Naive thymus-derived CD4-positive, alpha-beta T cell (primary cell): ENCODE results near the gene BCORL1. TPM values are rescaled to one million over a fixed set of nuclear protein-coding genes. Genes with fewer than 3 reads are reported as not detected.

Experiments used
- ATAC-seq: fragments of 150-1000 bp; cut with Tn5 transposase; 2 replicates; pipeline ENCODE4 v1.10.0; 2021; ENCODE audit warnings: mild to moderate bottlenecking, moderate library complexity
- CTCF ChIA-PET: fragments of 350-600 bp; sonication (Branson Sonifier 250); formaldehyde crosslinking; loops from one replicate; lab custom pipeline; 2021; ENCODE audit warnings: antibody characterized with exemption; lab: Charles Lee
- POLR2A ChIA-PET: fragments of 350-600 bp; sonication (Branson Sonifier 250); formaldehyde crosslinking; loops from one replicate; lab custom pipeline; 2021; ENCODE audit warnings: antibody characterized with exemption, inconsistent platforms; lab: Charles Lee
- DNase-seq, 9 donors: peaks; one replicate each; pipeline versions ENCODE4 v3.0.0 to v3.0.0-alpha.2; 2020 to 2022; ENCODE audit warnings: mixed read lengths in 1 of 9
- H3K27ac ChIP-seq: one replicate; pipeline ENCODE4 v1.7.0; 2013; ENCODE audit warnings: mild to moderate bottlenecking, low read depth, low read length, moderate library complexity
- H3K27me3 ChIP-seq, 2 donors: one replicate each; pipeline ENCODE4 v1.7.0; 2013; ENCODE audit warnings: low read length in 2 of 2, mild to moderate bottlenecking in 2 of 2, moderate library complexity in 2 of 2; ENCODE audit not compliant: control insufficient read depth in 2 of 2, insufficient read depth in 2 of 2
- H3K36me3 ChIP-seq, 3 experiments: 1 replicate in 2 of 3; 2 replicates in 1 of 3; pipeline ENCODE4 v1.7.0; 2013; ENCODE audit warnings: low read length in 3 of 3, mild to moderate bottlenecking in 3 of 3, moderate library complexity in 1 of 3; ENCODE audit not compliant: insufficient read depth in 3 of 3, control insufficient read depth in 2 of 3
- H3K4me1 ChIP-seq, 2 donors: one replicate each; pipeline ENCODE4 v1.7.0; 2013; ENCODE audit warnings: low read length in 2 of 2, mild to moderate bottlenecking in 2 of 2, moderate library complexity in 1 of 2; ENCODE audit not compliant: control insufficient read depth in 2 of 2, insufficient read depth in 2 of 2
- H3K4me3 ChIP-seq: 2 replicates; pipeline ENCODE4 v1.7.0; 2013; ENCODE audit warnings: mild to moderate bottlenecking, low read length
- H3K9me3 ChIP-seq, 3 experiments: 1 replicate in 2 of 3; 2 replicates in 1 of 3; pipeline ENCODE4 v1.7.0; 2013; ENCODE audit warnings: low read length in 3 of 3; ENCODE audit not compliant: control insufficient read depth in 2 of 3
- H3K27ac Mint-ChIP-seq, 9 donors: one replicate each; pipeline ENCODE4 v1.8.0; 2020 to 2022; ENCODE audit warnings: mixed read lengths in 9 of 9, mild to moderate bottlenecking in 8 of 9, moderate library complexity in 5 of 9, inconsistent platforms in 2 of 9
- H3K27me3 Mint-ChIP-seq, 5 donors: one replicate each; pipeline ENCODE4 v1.8.0; 2021 to 2022; ENCODE audit warnings: mixed read lengths in 5 of 5, mild to moderate bottlenecking in 1 of 5
- H3K36me3 Mint-ChIP-seq, 5 donors: one replicate each; pipeline ENCODE4 v1.8.0; 2020 to 2022; ENCODE audit warnings: mixed read lengths in 5 of 5, mild to moderate bottlenecking in 3 of 5, inconsistent platforms in 1 of 5
- H3K4me1 Mint-ChIP-seq, 7 donors: one replicate each; pipeline ENCODE4 v1.8.0; 2020 to 2022; ENCODE audit warnings: mixed read lengths in 7 of 7, mild to moderate bottlenecking in 3 of 7, inconsistent platforms in 1 of 7
- H3K4me3 Mint-ChIP-seq, 10 donors: one replicate each; pipeline ENCODE4 v1.8.0; 2020 to 2022; ENCODE audit warnings: mild to moderate bottlenecking in 10 of 10, mixed read lengths in 10 of 10, moderate library complexity in 6 of 10, inconsistent platforms in 2 of 10
- H3K9me3 Mint-ChIP-seq, 11 donors: one replicate each; pipeline ENCODE4 v1.8.0; 2020 to 2022; ENCODE audit warnings: mixed read lengths in 11 of 11, mild to moderate bottlenecking in 4 of 11, inconsistent platforms in 1 of 11, moderate library complexity in 1 of 11
- intact Hi-C, 2 donors: fragments of 100-400 bp; cut with micrococcal nuclease; formaldehyde crosslinking; loops; one replicate each; pipeline ENCODE4 v1.15.1; 2023
- polyA plus RNA-seq, 2 donors: library from polyadenylated mRNA; unstranded; fragments of 300-500 nt; fragmentation: Illumina TruSeq; gene quantifications; one replicate each; pipeline ENCODE4 v1.2.3, GENCODE V29; 2021
- total RNA-seq, 6 experiments: library from RNA in 5 of 6; stranded (reverse) in 5 of 6; gene quantifications; 1 replicate in 5 of 6; 2 replicates in 1 of 6; pipeline ENCODE4 v1.2.3 and lab custom pipeline; 2021 to 2026

BCORL1 gene
- total and polyA plus RNA-seq, 7 experiments from 2014 or later, result 0.64 to 8.9 (median 7.4) TPM

DNA sequence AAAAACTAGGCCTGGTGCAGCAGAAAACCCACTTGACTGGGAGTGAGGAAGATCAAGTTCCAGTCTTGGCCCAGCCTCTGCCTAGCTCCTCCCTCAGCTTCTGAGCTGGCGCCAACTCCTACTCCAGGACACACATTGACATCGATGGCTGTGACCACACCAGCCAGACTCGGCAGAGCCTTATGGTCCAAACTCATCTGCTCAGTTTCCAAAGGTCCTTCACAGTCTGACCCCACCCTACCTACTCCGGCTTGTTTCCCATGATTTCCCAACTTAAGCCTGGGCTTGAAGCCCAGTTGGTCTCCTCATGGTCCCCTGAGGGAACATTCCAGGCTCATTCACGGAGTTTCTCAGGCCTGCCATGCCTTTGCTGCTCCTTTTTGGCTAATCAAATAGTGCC, 117.7 kb downstream of the BCORL1 start:
- H3K27me3 Mint-ChIP-seq, result no peaks in the 10 kb centered on the region
- H3K36me3 ChIP-seq, result no peaks in the 10 kb centered on the region
- H3K27me3 ChIP-seq, result no peaks in the 10 kb centered on the region
- POLR2A ChIA-PET, result interaction anchor here (1.0 to 6.4 kb wide), 3 partner anchors 9 to 20 kb away, joined by 4 to 44 read pairs (median 7); no protein-coding TSS in a partner anchor
- CTCF ChIA-PET, result interaction anchor here (1.5 to 1.9 kb wide), 2 partner anchors 9 to 20 kb away, joined by 4 read pairs; no protein-coding TSS in a partner anchor
- H3K9me3 Mint-ChIP-seq, result no peaks in the 10 kb centered on the region
- no peak overlapping the region for H3K4me3 ChIP-seq
- ATAC-seq, result no peak
- peak overlapping the region in 3 of 10 donors; percentile 9 to 14 (median 11) for H3K4me3 Mint-ChIP-seq
- H3K9me3 ChIP-seq, result no peaks in the 10 kb centered on the region
- no peak for DNase-seq
- H3K4me1 Mint-ChIP-seq, result peaks cover 27 to 86% (median 70%) of the 10 kb centered on the region in 7 donors
- intact Hi-C loops, result no loop called here
- peaks cover 28 to 46% of the 10 kb centered on the region in 2 donors for H3K4me1 ChIP-seq
- H3K36me3 Mint-ChIP-seq, result peaks cover 0 to 12% (median 0%) of the 10 kb centered on the region in 5 donors
- no peak overlapping the region for H3K27ac ChIP-seq
- peak overlapping the region in 7 of 9 donors; percentile 23 to 94 (median 79) for H3K27ac Mint-ChIP-seq

DNA sequence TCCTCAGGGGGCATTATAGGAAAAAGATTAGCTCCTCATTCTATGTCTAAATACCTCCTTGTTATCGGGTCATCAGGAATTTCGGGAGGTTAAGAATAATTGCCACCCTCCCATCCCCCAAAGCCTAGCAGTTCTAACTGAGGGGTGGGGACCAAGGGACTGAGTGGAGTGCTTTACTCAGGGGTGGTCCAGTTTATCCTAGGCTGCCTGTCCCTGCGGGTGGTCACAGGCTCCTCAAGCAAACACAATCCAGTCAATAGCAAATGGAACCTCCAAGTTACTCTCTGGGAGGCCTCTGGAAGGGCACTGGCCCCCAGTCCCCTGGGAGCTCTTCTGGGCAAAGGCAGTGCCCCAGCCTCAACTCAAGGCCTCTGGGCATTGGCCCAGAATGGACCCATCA, 121.2 kb downstream of the BCORL1 start:
- H3K4me3 Mint-ChIP-seq, result peak overlapping the region in 2 of 10 donors; percentile 2 to 57
- POLR2A ChIA-PET, result no interaction called here
- H3K9me3 Mint-ChIP-seq, result peaks cover 0 to 3% (median 0%) of the 10 kb centered on the region in 11 donors
- no peaks in the 10 kb centered on the region for H3K27me3 ChIP-seq
- no peak overlapping the region for H3K27ac ChIP-seq
- H3K4me1 ChIP-seq, result peaks cover 17 to 31% of the 10 kb centered on the region in 2 donors
- H3K9me3 ChIP-seq, result no peaks in the 10 kb centered on the region
- DNase-seq (no peak), ATAC-seq (no peak)
- CTCF ChIA-PET, result no interaction called here
- no peaks in the 10 kb centered on the region for H3K27me3 Mint-ChIP-seq
- H3K36me3 ChIP-seq, result no peaks in the 10 kb centered on the region
- peaks cover 31 to 87% (median 70%) of the 10 kb centered on the region in 7 donors for H3K4me1 Mint-ChIP-seq
- H3K36me3 Mint-ChIP-seq, result peaks cover 0 to 12% (median 0%) of the 10 kb centered on the region in 5 donors
- intact Hi-C loops, result no loop called here
- H3K4me3 ChIP-seq, result no peak overlapping the region
- H3K27ac Mint-ChIP-seq, result peak overlapping the region in 3 of 9 donors; percentile 38 to 78 (median 72)

DNA sequence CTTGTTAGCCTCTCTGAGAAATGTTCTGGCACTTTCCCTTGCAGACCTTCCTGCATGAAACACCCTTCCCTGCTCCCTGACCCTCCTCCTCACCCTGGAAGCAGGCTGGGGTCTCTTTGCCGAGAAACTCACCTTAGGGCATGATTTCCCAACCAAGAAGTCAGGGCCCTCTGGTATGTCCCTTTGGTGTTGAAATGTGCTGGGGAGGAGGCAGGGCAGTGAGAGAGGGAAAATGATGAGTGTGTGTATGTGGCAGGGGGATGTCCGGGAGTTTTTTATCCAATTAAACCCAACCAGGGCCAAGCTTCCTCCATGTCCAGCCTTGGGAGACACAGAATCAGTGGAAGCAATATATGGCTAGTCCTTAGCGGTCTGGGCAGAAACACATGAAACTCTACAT, 122.8 kb downstream of the BCORL1 start:
- Mint-ChIP-seq H3K36me3 (peaks cover 0 to 14% (median 0%) of the 10 kb centered on the region in 5 donors), H3K27me3 (no peaks in the 10 kb centered on the region), H3K4me1 (peaks cover 31 to 77% (median 60%) of the 10 kb centered on the region in 7 donors), H3K9me3 (peaks cover 0 to 3% (median 0%) of the 10 kb centered on the region in 11 donors), H3K4me3 (peak overlapping the region in 1 of 10 donors; percentile 70), H3K27ac (peak overlapping the region in 5 of 9 donors; percentile 2 to 69 (median 46))
- ATAC-seq, result no peak
- intact Hi-C loops, result no loop called here
- no peak overlapping the region for H3K27ac ChIP-seq
- H3K36me3 ChIP-seq, result no peaks in the 10 kb centered on the region
- peaks cover 7 to 18% of the 10 kb centered on the region in 2 donors for H3K4me1 ChIP-seq
- H3K9me3 ChIP-seq, result no peaks in the 10 kb centered on the region
- ChIA-PET POLR2A (interaction anchor here (0.7 to 4.0 kb wide), 4 partner anchors 10 to 52 kb away, joined by 3 to 17 read pairs (median 4); no protein-coding TSS in a partner anchor), CTCF (interaction anchor here (0.9 to 1.4 kb wide), 2 partner anchors 12 to 24 kb away, joined by 4 to 5 read pairs; no protein-coding TSS in a partner anchor)
- H3K27me3 ChIP-seq, result no peaks in the 10 kb centered on the region
- H3K4me3 ChIP-seq, result no peak overlapping the region
- DNase-seq, result no peak

DNA sequence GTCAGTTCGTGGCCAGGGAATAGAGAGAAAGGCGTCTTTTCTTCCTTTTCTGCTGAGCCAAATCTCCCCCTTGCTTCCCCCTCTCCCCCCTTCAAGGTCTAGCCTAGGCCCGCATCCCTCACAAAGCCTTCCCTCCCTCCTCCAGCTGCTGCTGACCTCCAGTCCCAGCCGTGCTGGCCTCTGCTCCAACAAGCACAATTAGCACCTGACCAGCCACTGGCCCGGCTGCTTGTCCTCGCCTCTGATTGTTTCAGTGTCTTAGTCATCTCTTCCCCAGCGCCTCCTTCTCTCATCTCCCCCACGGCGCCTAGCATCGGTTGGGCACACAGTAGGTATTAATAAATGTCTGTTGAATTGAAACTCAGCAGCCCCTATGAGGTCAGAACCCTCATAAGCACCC, 123.6 kb downstream of the BCORL1 start:
- Mint-ChIP-seq H3K4me3 (peak overlapping the region in 6 of 10 donors; percentile 21 to 61 (median 38)), H3K27me3 (no peaks in the 10 kb centered on the region), H3K9me3 (peaks cover 0 to 3% (median 0%) of the 10 kb centered on the region in 11 donors), H3K36me3 (peaks cover 0 to 9% (median 0%) of the 10 kb centered on the region in 5 donors), H3K27ac (peak overlapping the region in 5 of 9 donors; percentile 1 to 57 (median 46)), H3K4me1 (peaks cover 26 to 69% (median 52%) of the 10 kb centered on the region in 7 donors)
- Histone ChIP-seq H3K4me1 (peaks cover 5 to 11% of the 10 kb centered on the region in 2 donors), H3K9me3 (no peaks in the 10 kb centered on the region), H3K36me3 (no peaks in the 10 kb centered on the region), H3K27me3 (no peaks in the 10 kb centered on the region), H3K4me3 (no peak overlapping the region), H3K27ac (no peak overlapping the region)
- POLR2A ChIA-PET, result interaction anchor here (0.9 to 4.0 kb wide), 3 partner anchors 8 to 28 kb away, joined by 3 to 17 read pairs (median 4); no protein-coding TSS in a partner anchor
- intact Hi-C loops, result no loop called here
- CTCF ChIA-PET, result interaction anchor here (1.4 kb wide), 1 partner anchor 25 kb away, joined by 4 read pairs; no protein-coding TSS in a partner anchor
- ATAC-seq (no peak), DNase-seq (no peak)

Other genes with a start within 250 kb of the BCORL1 start
- gene XPNPEP2, start 243.7 kb upstream of the BCORL1 start, total RNA-seq, result under 1 TPM in 3 of 5 experiments, not detected in 2; 0.13 to 0.82 (median 0.29) TPM
- not detected for gene XPNPEP2, start 243.7 kb upstream of the BCORL1 start, polyA plus RNA-seq
- gene SASH3, start 202.7 kb upstream of the BCORL1 start, total RNA-seq, result 100 to 1,000 TPM in 4 of 5 experiments, 10 to 100 TPM in 1; 71.8 to 262 (median 156) TPM
- 100 to 1,000 TPM in 1 of 2 donors, 10 to 100 TPM in 1; 85.3 to 209 TPM for gene SASH3, start 202.7 kb upstream of the BCORL1 start, polyA plus RNA-seq
- 1 to 10 TPM; 4.9 to 9.1 (median 7.1) TPM for gene ZDHHC9, start 138.7 kb upstream of the BCORL1 start, total RNA-seq
- 1 to 10 TPM; 4.4 to 7.7 TPM for gene ZDHHC9, start 138.7 kb upstream of the BCORL1 start, polyA plus RNA-seq
- 10 to 100 TPM; 11.3 to 28.6 (median 22.4) TPM for gene UTP14A, start 76.5 kb upstream of the BCORL1 start, total RNA-seq
- 10 to 100 TPM; 11.0 to 16.5 TPM for gene UTP14A, start 76.5 kb upstream of the BCORL1 start, polyA plus RNA-seq
- gene ELF4, start 127.9 kb downstream of the BCORL1 start, total RNA-seq, result 10 to 100 TPM; 20.7 to 48.9 (median 23.7) TPM
- 10 to 100 TPM in 1 of 2 donors, 1 to 10 TPM in 1; 8.5 to 16.9 TPM for gene ELF4, start 127.9 kb downstream of the BCORL1 start, polyA plus RNA-seq
- gene AIFM1, start 183.2 kb downstream of the BCORL1 start, total RNA-seq, result 10 to 100 TPM; 11.6 to 35.8 (median 21.1) TPM
- 10 to 100 TPM; 24.8 to 35.4 TPM for gene AIFM1, start 183.2 kb downstream of the BCORL1 start, polyA plus RNA-seq
- 10 to 100 TPM in 3 of 5 experiments, 1 to 10 TPM in 2; 2.9 to 25.6 (median 11.9) TPM for gene RAB33A, start 189.3 kb downstream of the BCORL1 start, total RNA-seq
- 10 to 100 TPM in 1 of 2 donors, 1 to 10 TPM in 1; 7.6 to 15.6 TPM for gene RAB33A, start 189.3 kb downstream of the BCORL1 start, polyA plus RNA-seq